Skeletal muscle cell (primary cell): ENCODE data around the gene FBXO48.

ENCODE experiments used
- DNase-seq: peaks from one replicate; pipeline ENCODE4 v3.0.0-alpha.2; 2010; ENCODE audit warnings: low read depth
- H3K4me3 ChIP-seq: 2 replicates; pipeline ENCODE4 v1.5.1; 2011; ENCODE audit warnings: low read depth, mild to moderate bottlenecking, control low read depth, low read length, moderate library complexity

Gene FBXO48

DNA sequence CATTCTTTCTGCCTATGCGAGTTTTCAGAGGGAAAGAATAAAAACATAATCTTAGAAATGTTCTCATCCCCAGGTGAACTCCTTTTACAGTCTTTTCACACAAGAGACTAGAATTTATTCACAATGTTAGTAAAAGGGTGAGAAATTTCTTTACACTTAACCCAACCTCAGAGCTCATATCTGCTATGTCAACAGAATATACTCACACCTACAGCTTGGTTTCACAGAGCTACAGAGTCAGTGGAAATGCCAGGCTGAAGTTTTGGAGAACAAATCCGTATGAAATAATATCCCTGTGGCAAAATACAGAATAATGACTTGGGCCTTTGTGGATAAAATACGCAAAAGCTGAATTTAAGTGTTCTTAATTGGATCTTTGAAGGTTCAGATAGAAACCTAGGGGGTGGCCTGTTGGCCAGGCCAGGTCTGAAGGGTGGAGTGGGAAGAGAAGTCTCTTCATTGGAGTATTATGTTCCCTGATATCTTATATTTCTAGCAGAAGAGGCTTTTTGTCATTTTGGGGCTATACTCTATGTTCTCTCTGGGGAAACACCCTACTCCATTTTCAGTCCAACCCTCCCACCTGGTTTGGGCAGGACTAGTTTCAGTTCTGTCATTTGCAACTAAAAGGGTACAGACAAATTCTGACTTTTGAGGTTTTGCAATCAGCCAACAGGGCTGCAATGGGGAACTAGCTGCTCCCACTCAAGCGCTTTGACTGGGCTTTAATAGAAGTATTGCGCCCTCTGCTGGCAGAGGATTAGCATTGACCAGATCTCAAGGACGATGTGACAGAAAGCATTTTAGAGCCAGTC, 25.7 kb downstream of the FBXO48 start:
- H3K4me3 ChIP-seq: no peak overlapping the region
- DNase-seq: peak; percentile 60

DNA sequence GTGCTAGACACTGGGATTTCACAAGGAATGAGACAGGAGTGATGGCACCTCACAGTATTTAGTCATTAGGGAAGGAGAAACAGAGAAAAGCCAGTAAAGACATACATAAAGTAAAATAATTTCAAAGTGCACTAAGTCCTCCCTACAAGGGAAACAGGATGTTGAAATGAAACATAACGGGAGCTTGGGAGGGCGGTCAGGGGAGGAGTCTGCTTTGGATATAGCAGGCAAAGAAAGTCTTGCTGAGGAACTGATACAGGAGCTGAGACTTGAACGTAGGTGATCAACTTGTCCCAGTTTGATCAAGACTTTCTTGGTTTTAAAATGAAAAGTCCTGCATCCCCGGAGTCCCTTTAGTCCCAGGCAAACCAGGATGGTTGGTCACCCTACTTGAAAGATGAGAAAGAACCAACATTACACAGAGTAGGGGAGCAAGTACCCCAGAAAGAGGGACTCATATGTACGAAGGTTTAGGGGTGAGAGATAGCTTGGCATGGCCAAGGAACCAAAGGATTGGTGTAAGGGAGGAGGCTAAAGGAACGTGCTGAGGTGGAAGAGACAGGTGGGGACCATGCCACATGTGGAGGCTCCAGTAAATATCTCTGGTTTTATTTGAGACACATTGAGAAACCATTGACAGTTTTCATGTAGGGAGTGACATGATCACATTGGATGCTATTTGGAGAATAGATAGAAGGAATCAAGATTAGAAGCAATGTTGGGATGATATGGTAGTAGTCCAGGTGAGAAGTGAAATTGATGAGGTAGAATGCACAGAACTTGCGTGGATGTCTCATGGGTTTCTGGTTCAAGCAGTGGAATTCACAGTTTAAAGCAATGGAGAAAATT, 28.4 kb downstream of the FBXO48 start:
- no peak for DNase-seq

DNA sequence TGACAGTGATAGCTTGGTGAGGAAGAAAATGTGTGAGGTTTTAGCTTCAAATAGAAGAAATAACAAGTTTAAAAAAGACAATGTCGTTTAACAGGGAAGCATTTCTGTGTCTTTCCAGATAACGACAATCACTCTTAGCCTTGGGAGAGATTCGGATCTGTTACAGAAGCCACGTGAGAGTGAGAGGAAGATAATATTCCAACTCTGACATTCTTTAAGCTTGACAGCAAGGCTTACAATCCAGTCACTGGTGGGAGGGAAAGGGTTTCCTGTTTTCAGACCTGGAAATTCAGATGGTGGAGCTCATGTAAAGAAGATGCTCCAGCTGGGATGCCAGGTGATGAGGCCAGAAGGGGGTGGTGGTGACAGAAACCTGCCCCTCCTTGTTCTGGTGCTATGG, 30.8 kb downstream of the FBXO48 start:
- no peak for DNase-seq
- H3K4me3 ChIP-seq: no peak overlapping the region

More for the DNA sequence above, 28.4 kb downstream of the FBXO48 start:
- no peak overlapping the region for H3K4me3 ChIP-seq

- DNase-seq: peak; percentile 21
Measured at GRCh38 chr2:68435615-68436014, 31.5 kb downstream of the FBXO48 start.

DNA sequence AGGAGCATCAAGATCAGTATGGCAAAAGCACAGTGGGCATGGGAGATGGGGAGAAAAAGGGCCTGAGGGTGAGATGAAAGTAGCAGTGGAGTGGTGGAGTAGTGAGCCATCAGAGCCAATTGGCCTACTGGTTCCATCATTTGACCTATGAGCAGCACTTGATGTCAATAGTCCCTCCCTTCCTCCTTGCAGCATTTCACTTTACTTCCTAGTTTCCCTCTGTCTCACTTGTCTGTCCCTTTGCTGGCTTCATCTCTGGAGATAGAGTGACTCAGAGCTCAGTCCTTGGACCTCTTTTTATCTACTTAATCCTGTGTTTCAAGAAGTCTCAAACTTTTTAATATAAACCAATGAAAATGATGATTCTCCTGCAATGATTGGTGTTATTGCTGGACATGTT, 32.1 kb downstream of the FBXO48 start:
- H3K4me3 ChIP-seq: no peak overlapping the region
- DNase-seq: no peak

More at GRCh38 chr2:68435615-68436014, 31.5 kb downstream of the FBXO48 start:
- H3K4me3 ChIP-seq: no peak overlapping the region

DNA sequence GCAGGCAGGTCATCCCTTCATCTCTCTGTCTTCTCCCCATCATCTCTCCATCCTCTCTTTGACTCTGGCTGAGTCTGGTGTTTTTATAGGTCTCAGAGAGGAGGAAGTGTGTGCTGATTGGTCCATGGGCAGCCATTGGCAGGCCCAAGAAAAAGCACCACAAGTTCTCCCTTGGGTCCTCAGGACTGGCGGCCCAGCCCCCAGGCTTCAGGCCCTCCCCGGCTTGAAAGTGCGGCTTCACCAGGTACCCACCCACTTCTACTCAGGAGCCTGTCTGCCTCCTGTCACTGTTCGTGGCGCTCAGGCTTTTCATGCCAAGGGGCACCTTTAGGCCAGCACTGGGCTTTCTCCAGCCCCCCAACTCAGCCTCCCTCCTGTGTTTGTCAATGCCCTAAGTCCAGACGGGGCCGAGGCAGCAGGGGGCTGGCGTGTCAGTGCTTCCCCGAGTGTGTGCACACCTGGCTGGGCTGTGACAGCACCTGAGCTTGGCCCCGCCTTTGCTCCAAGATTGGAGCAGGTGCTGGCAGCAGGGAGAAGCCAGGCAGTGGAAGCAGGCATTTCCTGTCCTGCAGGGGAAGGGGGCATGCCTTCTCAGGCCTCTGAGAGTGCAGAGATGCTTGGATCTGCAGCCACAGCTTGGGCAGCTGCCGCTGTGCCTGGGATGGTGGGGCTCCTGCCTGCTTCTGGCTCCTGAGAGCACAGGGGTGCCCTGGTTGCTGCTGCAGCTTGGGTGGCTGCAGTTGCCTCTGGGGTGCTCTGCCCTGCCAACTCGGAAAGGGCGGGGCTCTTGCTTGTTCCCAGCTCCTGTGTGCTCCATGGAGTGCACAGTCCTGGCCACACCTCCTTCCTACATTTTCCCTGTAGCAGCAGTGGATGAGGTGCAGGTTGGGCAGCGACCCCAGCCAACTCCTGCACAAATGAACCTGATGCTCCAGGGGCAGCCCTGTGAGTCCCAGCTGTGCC, 34.1 kb downstream of the FBXO48 start:
- no peak for DNase-seq
- no peak overlapping the region for H3K4me3 ChIP-seq

- H3K4me3 ChIP-seq: no peak overlapping the region
- DNase-seq: no peak
Measured at GRCh38 chr2:68431316-68431972, 35.6 kb downstream of the FBXO48 start.

- H3K4me3 ChIP-seq: no peak overlapping the region
- no peak for DNase-seq
Measured at GRCh38 chr2:68429311-68429826, 37.7 kb downstream of the FBXO48 start.

GRCh38 chr2:68428746-68429145, 38.3 kb downstream of the FBXO48 start:
- DNase-seq: no peak
- no peak overlapping the region for H3K4me3 ChIP-seq

GRCh38 chr2:68428126-68428525, 39.0 kb downstream of the FBXO48 start:
- H3K4me3 ChIP-seq: no peak overlapping the region
- no peak for DNase-seq

DNA sequence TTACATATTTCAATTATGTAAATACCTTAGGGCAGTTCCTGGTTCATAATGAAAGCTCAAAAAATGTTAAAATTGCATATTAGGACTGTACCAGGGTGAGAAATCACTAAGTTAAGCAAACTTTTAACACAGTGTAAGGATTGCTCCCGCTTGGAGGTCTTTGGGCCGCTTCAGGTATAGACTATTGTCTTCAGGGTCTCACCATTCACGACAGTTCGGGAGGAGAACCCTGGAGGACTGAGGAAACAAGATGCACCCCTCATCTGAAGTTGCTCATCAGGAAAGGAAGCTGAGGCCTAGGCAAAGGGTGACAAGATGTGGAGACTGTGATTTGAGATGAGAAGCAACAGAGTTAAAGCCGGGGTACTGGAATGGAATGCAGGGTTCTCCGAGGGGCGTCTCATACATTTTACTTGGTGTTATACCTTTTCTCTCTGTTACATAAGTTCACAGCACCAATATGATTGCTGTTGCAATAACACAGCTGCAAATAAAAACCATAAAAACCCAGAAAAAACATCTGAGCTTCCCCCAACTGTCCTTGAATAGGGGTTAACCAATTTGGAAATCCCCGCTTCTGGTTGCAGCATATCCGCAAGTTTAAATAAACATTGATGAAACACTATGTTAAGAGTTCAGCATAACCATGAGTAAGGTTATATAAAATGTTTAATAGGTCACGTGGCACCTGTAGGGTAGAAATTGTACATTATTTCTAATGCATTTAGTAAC, 40.1 kb downstream of the FBXO48 start:
- no peak for DNase-seq
- no peak overlapping the region for H3K4me3 ChIP-seq

DNA sequence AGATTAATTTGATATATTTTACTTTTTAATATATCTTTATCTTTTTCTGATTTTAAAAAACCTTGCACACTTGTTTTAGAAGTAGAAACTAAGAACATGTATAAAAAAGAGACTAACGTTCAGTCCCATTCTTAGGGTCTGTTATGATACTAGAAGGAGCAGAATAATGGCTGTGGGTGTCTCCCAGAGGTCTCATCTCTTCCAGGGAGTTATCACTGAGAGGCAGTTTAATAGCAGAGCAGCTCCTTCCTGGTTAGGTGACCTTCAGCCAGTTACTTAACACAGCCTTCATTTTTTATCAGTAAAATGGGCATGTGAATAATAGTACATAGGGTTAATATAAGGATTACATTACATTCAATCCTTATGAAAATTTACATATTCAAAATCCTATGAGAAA, 40.6 kb downstream of the FBXO48 start:
- no peak for DNase-seq
- no peak overlapping the region for H3K4me3 ChIP-seq

DNA sequence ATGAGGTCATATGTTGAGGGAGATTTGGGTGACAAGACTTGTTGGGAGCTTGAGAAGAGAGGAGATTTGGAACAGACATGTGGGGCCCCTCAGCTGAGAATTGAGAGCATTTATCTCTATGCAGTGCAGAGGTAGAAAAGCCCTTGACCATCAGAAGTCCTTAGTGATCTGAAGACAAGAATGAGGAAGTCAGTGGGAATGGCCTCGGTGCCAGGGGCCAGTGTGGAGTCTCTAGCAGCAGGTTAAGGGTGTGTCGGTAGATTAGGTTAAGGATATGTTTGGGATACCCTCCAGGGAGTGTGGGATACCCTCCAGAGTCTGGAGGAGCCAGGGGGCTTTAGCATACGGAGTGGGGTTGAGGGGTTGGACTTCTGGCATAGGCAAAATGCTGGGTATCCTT, 41.6 kb downstream of the FBXO48 start:
- H3K4me3 ChIP-seq: no peak overlapping the region
- DNase-seq: no peak

DNA sequence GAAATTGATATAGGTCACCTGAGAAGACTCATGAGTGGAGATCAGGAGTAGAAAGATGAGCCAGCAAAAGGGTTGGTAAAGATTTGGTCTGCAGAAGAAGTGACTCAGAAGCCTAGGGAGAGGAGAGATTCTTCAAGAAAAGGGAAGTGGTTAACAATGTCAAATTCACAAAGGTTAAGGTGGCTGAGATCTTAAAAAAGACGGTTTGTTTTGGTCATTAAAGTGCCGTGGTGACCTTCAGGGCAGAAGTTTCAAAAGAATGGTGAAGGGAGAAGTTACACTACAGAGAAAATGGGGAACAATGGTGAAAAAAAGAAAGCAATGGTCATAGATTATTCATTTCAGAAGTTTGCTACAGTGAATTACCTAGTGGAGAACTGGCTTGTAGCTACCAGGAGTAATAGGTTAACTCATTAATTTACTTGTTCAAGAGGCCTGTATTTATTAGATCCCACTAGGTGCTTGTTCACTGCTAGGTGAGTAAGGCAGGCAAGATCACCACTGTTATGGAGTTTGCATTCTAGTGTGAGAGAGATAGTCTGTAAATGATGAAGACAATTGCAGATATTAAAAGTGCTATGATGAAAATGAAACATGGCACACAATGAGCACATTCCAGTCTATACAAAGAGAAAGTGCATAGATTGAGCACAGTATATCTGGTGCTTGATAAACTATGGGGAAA, 43.0 kb downstream of the FBXO48 start:
- DNase-seq: no peak
- H3K4me3 ChIP-seq: no peak overlapping the region

- DNase-seq: no peak
- no peak overlapping the region for H3K4me3 ChIP-seq
Measured at GRCh38 chr2:68420254-68420910, 46.7 kb downstream of the FBXO48 start.

DNA sequence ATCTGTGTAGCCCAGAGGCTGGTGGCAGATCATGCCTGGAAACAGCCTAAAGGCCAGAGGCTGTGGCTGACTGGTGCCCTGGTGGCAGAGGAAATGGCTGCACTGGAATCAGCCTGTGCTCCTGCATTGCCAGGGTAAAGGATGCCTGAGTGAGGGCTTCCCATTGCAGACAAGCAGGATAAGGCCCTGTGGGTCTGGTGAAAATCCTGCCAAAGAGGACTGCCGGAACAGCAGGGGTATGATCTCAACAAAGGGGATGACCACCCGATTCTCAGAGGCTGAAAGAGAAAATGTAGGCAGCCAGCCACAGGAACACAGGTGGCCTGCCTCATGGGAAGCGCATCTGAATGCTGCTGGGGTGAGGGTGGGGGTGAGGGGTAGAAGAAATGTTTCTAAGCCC, 48.2 kb downstream of the FBXO48 start:
- H3K4me3 ChIP-seq: no peak overlapping the region
- DNase-seq: no peak

GRCh38 chr2:68418419-68418818, 48.7 kb downstream of the FBXO48 start:
- DNase-seq: no peak
- H3K4me3 ChIP-seq: no peak overlapping the region
